ENCODE results near the gene DIAPH2.
"Not testable (repeated sequence)": the region's sequence is repeated elsewhere in the genome, so short reads cannot be mapped to it uniquely, and the experiment has no call there.

DIAPH2 gene

DNA sequence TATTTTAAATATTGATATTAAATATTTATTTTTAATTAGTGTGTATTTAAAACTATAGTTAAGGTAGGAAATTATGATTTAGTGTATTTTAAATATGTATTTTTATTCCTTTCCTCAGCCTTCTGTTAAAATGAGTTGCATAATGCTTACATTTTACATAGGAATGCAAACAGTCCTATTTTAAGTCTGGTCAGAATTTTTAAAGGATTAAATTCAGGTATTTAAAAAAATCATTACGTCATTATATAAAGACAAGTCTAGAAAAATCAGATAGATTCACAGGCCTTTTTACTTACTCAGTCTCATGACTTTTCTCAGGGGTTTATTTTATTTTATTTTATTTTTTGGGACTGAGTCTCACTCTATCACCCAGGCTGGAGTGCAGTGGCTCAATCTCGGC lies 148.7 kb downstream of the DIAPH2 start:
- DNase-seq (ENCODE audit: low spot score) = no peak

DNA sequence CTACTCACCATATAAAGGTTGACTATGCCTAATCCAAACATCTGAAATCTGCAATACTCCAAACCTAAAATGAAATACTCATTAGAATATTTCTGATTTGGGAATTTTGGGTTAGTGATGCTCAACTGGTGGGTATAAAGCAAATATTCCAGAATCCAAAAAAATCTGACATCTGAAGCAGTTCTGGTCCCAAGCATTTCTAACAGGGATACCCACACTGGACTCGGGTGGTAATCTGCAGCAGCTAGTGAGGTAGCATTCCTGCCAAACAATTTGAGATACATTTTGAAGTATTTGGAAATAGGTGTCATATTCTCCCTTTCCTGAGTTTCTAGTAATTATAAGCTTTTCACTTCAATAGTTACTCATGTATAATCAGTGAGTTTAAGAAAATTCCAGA lies 149.5 kb downstream of the DIAPH2 start:
- no peak for DNase-seq (ENCODE audit: low spot score)

DNA sequence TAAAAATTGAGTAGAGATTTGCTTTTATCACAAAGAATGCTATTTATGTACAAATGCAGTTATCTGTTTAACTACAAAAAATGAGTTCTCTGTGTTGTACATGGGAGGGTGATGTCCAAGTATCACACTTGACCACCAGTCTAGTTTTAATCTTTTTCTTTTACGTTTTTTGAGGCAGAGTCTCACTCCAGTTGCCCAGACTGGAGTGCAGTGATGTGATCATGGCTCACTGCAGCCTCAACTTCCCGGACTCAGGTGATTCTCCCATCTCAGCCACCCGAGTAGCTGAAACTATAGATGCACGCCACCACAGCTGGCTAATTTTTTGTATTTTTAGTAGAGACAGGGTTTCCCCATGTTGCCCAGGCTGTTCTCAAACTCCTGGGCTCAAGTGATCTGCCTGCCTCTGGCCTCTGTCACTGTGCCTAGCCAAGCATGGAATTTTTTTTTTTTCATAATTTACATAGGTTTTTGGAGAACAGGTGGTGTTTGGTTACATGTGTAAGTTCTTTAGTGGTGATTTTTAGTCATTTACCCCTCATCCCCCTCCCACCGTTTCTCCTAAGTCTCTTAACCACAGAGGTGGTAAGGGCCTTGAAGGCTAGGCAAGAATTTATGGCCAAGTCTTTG lies 151.1 kb downstream of the DIAPH2 start:
- no peak for DNase-seq (ENCODE audit: low spot score)

DNA sequence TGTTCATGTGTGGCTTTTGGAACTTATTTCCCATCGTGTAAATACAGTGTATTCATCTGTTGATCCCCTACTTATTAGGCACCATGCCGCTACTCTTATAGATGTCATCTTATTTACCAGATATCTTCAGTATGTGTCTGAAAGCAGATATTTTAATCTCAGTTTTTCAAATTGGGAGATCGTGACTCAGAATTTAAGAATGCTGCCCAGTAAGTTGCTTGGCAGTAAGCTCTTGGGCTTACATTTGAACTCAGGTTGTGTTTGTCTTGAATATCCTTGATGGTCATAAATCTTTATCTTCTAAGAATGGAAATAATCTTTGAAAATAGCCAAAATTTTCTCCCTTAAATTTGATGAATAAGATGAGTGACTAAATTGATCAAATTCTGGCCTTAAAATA lies 153.2 kb downstream of the DIAPH2 start:
- no peak for DNase-seq (ENCODE audit: low spot score)

DNA sequence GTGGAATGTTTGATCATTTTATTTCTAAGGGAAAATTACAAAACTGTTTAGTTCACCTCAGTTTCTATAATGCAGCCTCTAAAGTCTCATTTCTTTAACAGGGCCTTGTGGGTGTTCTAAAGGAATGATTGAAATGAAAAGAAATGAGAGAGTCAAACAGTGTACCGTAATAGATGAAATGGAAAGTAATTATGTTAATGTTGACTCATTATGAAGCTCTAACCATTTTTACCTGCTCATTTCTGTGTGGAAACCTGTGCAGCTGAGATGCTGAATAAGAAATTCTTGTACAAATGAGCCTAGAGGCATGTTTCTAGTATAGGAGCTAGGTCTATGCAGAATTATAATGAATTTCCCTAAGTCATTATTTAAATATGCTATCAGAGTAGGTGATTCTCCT lies 153.9 kb downstream of the DIAPH2 start:
- no peak for DNase-seq (ENCODE audit: low spot score)

DNA sequence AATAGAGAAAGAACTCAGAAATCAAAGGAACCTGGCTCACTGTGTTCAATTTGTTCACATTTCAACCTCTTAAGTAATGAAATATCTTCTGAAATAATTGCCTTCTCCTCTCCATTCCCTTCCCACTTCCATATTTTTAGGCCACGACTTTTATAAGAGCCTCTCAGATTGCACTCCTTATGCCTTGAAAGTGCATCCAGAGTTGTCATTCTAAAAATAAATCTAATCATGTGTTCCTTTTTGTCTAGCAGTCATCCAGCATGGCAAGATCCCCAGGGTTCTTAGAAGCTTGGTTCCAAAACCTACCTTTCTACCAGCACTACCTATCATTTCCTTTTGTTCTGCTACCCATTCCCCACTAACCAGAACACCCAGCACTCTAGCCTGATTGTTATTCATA lies 156.7 kb downstream of the DIAPH2 start:
- no peak for DNase-seq (ENCODE audit: low spot score)

DNA sequence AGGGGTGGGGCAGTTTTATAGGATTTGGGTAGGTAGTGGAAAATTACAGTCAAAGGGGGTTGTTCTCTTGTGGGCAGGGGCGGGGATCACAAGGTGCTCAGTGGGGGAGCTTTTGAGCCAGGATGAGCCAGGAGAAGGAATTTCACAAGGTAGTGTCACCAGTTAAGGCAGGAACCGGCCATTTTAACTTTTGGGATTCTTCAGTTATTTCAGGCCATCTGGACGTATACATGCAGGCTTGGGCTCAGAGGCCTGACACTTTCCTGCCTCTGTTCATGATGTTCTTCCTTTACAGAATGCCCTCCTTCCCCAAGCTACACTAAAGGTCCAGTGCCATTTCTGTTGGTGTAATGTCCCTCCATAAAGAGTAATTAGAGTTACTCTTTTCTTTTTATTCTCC lies 157.2 kb downstream of the DIAPH2 start:
- DNase-seq (ENCODE audit: low spot score) = not testable (repeated sequence)

DNA sequence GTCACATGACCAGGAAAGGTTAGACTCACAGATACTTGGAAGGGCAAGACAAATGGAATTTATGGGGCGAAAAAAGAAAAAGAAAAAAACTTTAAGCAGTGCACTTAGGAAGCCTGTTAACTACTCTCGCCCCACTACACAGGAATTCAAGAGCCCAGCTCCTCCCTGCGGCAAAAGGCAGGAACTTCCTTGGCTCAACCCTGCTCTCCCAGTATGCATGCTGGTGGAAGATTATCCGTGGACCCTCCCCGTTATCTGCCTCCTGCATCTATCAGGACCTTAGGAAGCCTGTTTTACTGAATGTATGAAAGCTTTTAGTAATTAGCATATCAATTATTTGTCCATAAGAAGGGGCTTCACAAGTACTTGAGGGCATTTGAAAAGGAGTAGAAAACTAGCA lies 158.9 kb downstream of the DIAPH2 start:
- DNase-seq (ENCODE audit: low spot score) = no peak

DNA sequence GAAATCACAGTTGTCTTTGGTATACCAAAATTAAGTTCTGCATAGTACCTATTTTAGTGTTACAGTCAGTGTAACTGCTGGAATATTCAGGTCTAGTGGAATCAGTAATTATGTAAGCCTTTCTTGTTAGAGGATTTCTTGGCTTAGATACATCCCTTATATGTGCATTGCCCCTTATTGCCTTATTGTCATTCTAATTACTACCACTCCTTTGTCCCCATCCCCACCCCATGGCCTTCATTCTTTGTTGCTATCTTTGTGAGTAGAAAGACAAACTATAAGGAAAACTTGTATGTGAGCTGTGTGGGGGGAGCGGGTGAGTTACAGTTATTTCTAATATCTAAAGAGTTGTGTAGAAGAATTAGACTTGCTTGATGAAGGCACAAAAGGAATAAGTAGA lies 162.2 kb downstream of the DIAPH2 start:
- DNase-seq (ENCODE audit: low spot score) = no peak

DNA sequence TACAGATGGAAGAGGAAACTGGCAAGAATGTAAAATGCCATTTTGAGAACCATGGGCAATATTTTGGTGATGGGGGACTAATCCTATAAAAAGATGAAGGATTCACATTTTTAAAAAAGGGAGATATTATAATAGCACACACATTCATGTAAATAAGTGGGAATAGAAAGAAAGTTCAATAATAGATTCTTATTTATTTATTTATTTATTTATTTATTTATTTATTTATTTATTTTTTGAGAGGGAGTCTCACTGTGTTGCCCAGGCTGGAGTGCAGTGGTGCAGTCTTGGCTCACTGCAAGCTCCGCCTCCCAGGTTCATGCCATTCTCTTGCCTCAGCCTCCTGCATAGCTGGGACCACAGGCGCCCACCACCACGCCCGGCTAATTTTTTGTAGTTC lies 174.8 kb downstream of the DIAPH2 start:
- not testable (repeated sequence) for DNase-seq (ENCODE audit: low spot score)

DNA sequence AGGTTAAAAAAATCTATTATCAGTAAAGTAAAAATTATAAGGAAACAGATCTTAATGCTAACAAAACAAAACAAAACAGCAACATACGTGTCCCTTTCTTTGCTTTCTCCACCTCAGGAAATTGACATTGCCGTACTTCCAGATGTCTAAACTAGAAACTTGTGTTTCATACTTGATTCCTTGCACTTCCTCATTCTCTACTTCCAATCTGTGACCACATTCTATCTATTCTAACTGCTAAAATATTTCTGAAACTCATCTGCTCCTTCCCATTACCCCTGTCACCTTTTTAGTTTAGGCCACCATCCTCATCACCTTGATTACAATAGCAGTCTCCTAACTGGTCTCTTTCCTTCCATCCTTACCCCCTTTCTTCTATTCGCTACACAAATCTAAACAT lies 176.6 kb downstream of the DIAPH2 start:
- DNase-seq (ENCODE audit: low spot score) = no peak

DNA sequence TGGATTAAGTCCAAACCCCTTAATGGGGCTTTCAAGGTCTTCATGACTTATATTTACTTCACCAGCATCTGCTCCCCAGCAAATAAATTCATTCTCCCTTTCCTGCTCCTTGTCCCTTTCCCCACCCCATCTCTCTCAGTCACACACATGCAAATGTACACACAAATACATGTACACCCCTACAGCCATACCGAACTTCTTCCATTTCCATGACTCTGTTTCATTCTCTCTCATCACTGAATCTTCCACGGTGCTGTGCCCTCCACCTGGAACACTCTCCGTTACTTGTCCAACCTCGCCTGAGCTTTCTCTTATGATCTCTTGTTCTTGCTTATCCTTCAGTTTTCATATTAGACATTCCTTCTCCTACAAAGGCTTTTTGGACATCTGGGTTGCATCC lies 177.0 kb downstream of the DIAPH2 start:
- no peak for DNase-seq (ENCODE audit: low spot score)

DNA sequence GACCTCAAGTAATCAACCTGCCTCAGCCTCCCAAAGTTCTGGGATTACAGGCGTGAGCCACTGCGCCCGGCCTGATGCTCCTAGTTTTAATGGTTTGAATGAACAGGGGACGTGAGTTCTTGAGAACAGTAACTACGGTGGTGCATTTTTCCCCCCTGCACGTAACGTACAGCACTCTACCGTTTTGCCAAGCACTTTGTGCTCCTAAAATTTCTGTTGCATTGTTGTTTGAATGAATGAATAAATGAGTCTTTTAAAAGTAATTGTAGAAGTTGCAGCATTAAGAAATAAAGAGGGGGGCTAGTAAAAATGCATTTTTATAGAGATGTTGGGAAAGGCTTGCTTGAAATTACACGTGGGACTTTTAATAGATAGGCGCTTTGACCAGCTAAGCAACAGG lies 199.0 kb downstream of the DIAPH2 start, which contains the start of gene RPA4:
Gene RPA4 (plus strand): TSS at position 301 of the 400 bp plus-strand sequence. CDS start 403 bp downstream, outside the sequence.
- no peak for DNase-seq (ENCODE audit: low spot score)

DNA sequence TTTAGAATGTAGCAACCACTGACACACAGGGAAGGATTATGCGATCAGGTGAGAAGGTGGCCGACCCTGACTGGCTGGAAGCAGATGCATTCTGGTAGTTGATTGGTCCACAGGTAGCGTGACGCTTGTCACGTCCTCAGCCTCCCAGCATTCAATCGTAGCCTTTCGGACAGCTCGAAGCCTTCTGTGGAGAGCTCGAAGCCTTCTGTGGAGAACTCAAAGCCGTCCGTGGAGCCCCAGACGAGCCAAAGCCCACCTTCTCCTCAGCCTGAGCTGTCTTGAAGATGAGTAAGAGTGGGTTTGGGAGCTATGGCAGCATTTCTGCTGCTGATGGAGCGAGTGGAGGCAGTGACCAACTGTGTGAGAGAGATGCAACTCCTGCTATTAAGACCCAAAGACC lies 199.4 kb downstream of the DIAPH2 start:
- no peak for DNase-seq (ENCODE audit: low spot score)

DNA sequence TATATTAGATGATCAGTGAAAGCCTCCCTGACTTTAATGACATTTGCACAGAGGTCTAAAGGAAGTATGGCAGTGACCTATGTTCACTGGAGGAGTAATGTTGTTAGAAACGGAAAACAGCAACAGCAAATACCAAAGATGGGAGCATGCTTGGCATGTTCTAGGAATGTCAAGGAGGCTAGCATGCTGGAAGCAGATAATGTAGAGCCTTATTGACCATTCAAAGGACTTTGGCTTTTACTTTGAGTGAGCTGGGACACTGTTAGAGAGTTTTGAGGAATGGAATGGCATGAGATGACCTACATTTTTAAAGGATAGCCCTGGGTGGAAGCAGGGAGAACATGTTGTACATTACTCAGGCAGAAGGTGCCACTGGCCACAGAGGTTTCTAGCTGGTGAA lies 205.1 kb downstream of the DIAPH2 start:
- DNase-seq (ENCODE audit: low spot score) = no peak

DNA sequence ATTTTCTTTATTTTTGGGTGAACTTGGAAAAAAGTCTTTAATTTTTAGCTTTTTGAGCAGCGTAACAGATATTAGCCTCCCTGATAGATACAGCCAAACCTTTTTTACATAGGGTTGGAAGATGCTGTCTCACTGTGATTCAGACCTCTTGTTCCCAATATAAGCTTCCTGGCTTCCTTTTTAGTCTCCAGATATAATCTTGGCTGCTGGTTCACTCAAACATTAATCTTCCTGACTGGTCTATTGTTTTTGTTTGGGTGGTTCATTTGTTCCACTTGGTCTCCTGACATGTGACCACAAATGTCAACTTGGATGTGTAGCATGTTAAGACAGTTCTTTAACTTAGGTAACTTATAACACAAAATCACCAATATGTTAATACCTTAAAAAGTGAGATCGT lies 222.1 kb downstream of the DIAPH2 start:
- DNase-seq (ENCODE audit: low spot score) = peak; percentile 66

DNA sequence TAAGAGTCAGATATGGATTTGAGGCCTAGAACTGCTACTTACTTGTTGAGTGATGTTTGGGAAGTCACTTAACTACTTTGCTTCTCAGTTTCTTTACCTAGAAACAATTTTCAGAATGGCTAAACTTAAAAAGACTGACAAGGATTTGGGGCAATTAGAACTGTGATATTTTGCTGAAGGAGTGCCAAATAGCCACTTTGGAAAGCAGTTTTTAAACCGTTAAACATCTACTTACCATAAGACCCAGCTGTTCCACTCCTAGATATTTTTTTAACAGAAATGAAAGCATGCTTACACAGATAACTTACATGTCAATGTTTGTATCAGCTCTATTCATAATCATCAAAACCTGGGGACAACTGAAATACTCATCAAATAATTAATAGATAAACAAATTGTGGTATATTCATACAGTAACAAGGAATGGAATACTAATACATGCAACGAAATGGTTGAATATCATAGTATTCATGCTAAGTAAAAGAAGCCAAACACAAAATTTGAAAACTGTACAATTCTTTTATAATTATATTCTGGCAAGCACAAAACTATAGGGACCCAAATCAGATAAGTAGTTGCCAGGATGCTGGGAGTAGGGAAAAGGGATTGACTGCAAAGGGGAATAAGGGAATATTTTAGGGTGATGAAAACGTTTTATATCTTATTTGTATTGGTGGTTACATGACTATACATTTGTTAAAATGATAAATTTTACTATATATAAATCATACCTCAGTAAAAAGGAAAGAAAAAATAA lies 223.1 kb downstream of the DIAPH2 start:
- DNase-seq (ENCODE audit: low spot score) = no peak

DNA sequence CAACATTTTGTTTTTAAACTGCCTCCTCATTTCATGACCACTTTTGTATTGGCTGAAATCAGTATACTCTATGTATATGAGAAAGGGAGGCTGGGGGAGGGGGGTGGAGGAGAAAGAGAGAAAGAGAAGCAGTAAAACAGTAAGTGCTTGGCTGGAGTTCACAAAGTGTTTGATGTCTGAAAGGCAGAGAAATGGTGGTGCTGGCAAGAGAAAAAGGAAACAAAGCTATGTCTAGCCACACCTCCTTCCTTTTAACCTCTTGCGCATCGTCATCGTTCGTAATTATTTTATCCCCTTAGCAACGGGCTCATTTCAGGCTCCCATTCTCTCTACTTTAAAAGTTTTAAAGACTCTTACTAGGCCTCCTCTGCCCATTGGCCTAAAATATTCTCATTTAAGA lies 224.6 kb downstream of the DIAPH2 start:
- peak; percentile 32 for DNase-seq (ENCODE audit: low spot score)

DNA sequence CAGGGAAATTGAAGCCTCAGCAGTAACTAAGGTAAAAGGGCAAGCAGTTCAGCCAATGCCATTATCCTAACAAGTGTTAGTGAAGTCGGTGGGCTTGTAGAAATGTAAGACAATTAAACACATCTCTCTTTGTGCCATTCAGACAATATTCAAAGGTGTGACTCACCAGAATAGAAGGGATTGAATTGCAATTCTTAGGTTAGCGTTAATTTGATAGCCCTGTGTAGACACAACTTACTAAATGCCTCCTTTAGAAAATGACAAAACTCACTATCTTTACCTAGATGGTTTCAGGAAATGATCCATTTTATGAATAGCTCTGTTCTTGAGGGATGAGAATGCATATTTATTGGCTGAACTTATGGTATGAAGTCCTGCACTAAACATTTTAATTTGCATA lies 234.2 kb downstream of the DIAPH2 start:
- no peak for DNase-seq (ENCODE audit: low spot score)

DNA sequence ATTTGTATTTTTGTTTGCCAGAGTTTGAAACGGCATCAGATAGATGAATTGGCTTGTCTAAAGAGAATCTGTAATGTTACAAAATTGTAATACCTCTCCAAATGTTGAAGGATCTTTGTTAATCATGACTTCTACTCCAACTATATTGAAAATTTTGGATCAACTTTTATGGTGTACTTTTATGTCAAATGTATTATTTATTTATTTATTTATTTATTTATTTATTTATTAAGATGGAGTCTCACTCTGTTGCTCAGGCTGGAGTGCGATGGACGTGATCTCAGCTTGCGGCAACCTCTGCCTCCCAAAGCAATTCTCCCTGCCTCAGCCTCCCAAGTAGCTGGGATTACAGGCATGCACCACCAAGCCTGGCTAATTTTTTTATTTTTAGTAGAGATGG lies 235.0 kb downstream of the DIAPH2 start:
- DNase-seq (ENCODE audit: low spot score) = no peak

DNA sequence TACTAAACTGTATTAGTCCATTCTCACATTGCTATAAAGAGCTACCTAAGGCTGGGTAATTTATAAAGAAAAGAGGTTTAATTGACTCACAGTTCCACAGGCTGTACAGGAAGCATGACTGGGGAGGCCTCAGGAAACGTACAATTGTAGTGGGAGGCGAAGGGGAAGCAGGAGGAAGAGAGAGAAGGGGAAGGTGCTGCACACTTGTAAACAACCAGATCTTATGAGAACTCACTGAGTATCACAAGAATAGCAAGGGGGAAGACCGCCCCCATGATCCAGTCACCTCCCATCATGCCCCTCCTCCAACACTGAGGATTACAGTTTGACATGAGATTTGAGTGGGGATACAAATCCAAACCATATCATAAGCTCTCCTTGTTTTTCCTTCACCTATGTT lies 239.9 kb downstream of the DIAPH2 start:
- DNase-seq (ENCODE audit: low spot score) = peak; percentile 18

DNA sequence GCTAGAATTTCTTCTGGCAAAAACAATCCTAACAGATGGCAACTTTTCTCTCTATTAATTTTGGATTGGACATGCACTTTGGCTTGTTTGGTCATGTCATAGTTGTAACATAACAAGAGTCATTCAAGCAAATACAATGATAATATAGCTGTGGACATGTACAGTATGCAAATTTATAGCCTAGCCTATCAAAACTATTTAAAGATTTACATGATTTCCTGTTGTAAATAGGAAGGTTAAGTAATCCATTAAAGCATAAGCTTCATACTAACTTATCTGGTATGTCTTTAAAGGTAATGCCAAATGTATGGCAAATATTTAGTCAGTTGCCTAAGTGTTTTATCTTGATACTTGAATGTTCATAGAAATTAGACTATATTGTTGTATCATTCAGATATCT lies 244.4 kb downstream of the DIAPH2 start:
- DNase-seq (ENCODE audit: low spot score) = no peak

DNA sequence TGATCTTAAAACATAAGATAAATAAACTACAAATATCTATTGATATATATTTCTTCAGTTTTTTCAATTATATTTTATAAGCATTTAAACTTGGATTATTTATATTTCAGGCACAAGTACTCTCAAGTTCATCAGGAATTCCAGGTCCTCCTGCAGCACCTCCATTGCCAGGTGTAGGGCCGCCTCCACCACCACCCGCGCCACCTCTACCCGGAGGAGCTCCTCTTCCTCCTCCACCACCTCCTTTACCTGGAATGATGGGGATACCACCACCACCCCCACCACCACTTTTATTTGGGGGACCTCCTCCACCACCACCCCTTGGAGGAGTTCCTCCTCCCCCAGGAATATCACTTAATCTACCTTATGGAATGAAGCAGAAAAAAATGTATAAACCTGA lies 273.1 kb downstream of the DIAPH2 start:
- DNase-seq (ENCODE audit: low spot score) = no peak

DNA sequence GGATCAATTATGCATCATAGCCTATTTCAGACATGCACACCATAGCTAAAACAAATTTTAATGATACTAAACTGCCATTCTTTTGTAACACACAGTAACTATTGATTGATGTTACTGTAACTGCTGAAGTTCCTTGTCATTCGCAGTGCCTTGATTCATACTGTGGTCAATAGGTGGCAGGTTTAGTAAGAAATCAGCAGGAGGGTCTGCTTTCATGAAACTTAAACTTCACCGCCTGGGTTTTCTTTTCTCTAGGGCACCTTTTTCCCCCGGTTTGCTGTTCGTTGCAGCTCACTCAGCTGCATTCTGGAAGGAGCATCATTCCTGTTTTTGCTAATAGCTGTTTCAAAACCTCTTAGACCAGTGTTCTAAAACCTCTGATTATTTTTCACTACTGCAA lies 287.2 kb downstream of the DIAPH2 start:
- no peak for DNase-seq (ENCODE audit: low spot score)
